Spleen (tissue), 7 donors: ENCODE measurements around the gene BRAT1.

ENCODE experiments used
- CTCF ChIP-seq, 11 experiments: fragments of 200-600 bp in 7 of 11; fragments of 450-650 bp in 4 of 11; sonication (generic) in 4 of 11; IDR thresholded peaks in 8 of 11; conservative IDR thresholded peaks in 3 of 11; 1 replicate in 7 of 11; 2 replicates in 4 of 11; pipeline versions ENCODE4 v1.4.0 to v1.8.0; 2016 to 2021; ENCODE audit warnings: antibody characterized with exemption in 11 of 11, inconsistent platforms in 4 of 11, mild to moderate bottlenecking in 1 of 11
- POLR2AphosphoS5 ChIP-seq, 3 donors: sonication (generic); formaldehyde crosslinking; IDR thresholded peaks; one replicate each; pipeline ENCODE4 v1.5.1; 2017; ENCODE audit warnings: antibody characterized with exemption in 3 of 3
- donor health status: DM: no; HTN: no; CAD: no; lungs with moderate emphysema.
- donor health status: DM: no; HTN: no; CAD: no.
- donor health status: DM: no; HTN: no; CAD: no.

- TF ChIP-seq CTCF (IDR thresholded peaks at IDR 0.05 in 8 of 11, conservative IDR thresholded peaks at IDR 0.05 in 3 of 11) (no peak), POLR2AphosphoS5 (IDR thresholded peaks at IDR 0.05) (no peak)
Measured at GRCh38 chr7:2493205-2494164, 61.8 kb downstream of the BRAT1 start.
